Parathyroid adenoma (tissue), 2 donors: ENCODE measurements around the gene ZBTB6.

Experiments
- H2AFZ ChIP-seq: fragments of 300-600 bp; sonication (generic); one replicate; pipeline ENCODE4 v1.7.0; 2017; ENCODE audit warnings: antibody characterized with exemption, mild to moderate bottlenecking
- H3K27ac ChIP-seq: fragments of 300-600 bp; sonication (generic); one replicate; pipeline ENCODE4 v1.7.0; 2017
- H3K27me3 ChIP-seq: fragments of 300-600 bp; sonication (generic); one replicate; pipeline ENCODE4 v1.7.0; 2017; ENCODE audit warnings: low read length; ENCODE audit not compliant: control insufficient read depth, insufficient read depth
- H3K36me3 ChIP-seq: fragments of 300-600 bp; sonication (generic); one replicate; pipeline ENCODE4 v1.7.0; 2017; ENCODE audit warnings: low read length; ENCODE audit not compliant: control insufficient read depth, insufficient read depth
- H3K4me1 ChIP-seq: fragments of 300-600 bp; sonication (generic); one replicate; pipeline ENCODE4 v1.7.0; 2017; ENCODE audit warnings: control low read depth
- H3K4me2 ChIP-seq: fragments of 300-600 bp; sonication (generic); one replicate; pipeline ENCODE4 v1.7.0; 2017; ENCODE audit warnings: low read length
- H3K4me3 ChIP-seq: fragments of 300-600 bp; sonication (generic); one replicate; pipeline ENCODE4 v1.7.0; 2017; ENCODE audit warnings: low read depth, low read length
- H3K79me2 ChIP-seq: fragments of 300-600 bp; sonication (generic); one replicate; pipeline ENCODE4 v1.7.0; 2017; ENCODE audit warnings: control low read depth
- H3K9ac ChIP-seq: fragments of 300-600 bp; sonication (generic); one replicate; pipeline ENCODE4 v1.7.0; 2017; ENCODE audit warnings: mild to moderate bottlenecking
- H3K9me3 ChIP-seq: fragments of 300-600 bp; sonication (generic); one replicate; pipeline ENCODE4 v1.7.0; 2017; ENCODE audit warnings: low read length; ENCODE audit not compliant: control insufficient read depth
- TF ChIP-seq, protein P1 (sequence below): fragments of 300-600 bp; sonication (generic); IDR thresholded peaks from one replicate; pipeline ENCODE4 v1.7.0; 2017; ENCODE audit warnings: antibody characterized with exemption, mild to moderate bottlenecking
- donor health status: primary hyperparathyroidism.

Gene ZBTB6

DNA sequence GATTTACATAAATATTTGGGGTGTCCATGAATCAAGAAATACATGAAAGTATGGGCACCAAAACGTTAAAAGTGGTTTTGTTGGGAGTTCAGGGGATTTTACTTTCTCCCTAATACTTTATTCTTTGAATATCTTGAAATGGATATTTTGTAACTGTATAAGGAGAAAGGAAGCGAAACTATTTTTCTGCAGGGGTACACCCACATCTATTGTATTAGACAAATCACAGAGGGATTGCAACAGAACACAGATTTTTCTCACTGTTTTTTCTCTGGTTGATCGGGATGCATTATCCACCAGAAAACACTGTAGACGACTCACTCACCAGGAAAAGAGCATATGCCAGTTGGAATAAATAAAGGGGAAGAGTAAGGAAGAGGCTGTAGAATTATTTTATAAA, 26.5 kb upstream of the ZBTB6 start:
- H3K9me3 ChIP-seq = no peaks in the 10 kb centered on the region
- no peak overlapping the region for H3K4me3 ChIP-seq
- TF ChIP-seq, protein P1, sequence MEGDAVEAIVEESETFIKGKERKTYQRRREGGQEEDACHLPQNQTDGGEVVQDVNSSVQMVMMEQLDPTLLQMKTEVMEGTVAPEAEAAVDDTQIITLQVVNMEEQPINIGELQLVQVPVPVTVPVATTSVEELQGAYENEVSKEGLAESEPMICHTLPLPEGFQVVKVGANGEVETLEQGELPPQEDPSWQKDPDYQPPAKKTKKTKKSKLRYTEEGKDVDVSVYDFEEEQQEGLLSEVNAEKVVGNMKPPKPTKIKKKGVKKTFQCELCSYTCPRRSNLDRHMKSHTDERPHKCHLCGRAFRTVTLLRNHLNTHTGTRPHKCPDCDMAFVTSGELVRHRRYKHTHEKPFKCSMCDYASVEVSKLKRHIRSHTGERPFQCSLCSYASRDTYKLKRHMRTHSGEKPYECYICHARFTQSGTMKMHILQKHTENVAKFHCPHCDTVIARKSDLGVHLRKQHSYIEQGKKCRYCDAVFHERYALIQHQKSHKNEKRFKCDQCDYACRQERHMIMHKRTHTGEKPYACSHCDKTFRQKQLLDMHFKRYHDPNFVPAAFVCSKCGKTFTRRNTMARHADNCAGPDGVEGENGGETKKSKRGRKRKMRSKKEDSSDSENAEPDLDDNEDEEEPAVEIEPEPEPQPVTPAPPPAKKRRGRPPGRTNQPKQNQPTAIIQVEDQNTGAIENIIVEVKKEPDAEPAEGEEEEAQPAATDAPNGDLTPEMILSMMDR = no peak

DNA sequence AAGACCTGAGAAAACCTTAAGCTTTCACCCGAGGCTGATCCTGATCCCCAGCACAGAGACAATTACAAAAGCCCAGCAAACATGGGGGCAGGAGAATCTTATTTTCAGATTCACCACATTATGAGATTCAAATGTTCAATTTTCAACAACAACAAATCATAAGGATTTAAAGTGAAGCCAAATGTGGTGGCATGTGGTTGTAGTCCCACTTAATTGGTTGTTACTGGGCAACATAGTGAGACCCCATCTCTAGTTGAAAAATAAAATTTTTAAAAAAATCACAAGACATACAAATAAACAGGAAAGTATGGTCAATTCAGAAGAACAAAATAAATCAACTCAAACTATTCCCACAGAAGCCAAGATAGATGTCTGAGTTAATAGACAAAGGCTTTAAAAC, 23.8 kb upstream of the ZBTB6 start:
- no peaks in the 10 kb centered on the region for H3K36me3 ChIP-seq
- H3K4me2 ChIP-seq = no peak overlapping the region
- H3K9ac ChIP-seq = no peak overlapping the region
- no peak overlapping the region for H2AFZ ChIP-seq
- H3K79me2 ChIP-seq = peaks cover 15% of the 10 kb centered on the region
- TF ChIP-seq, protein P1 = no peak
- no peaks in the 10 kb centered on the region for H3K27me3 ChIP-seq
- peaks cover 3% of the 10 kb centered on the region for H3K4me1 ChIP-seq
- no peak overlapping the region for H3K4me3 ChIP-seq
- no peaks in the 10 kb centered on the region for H3K9me3 ChIP-seq
- H3K27ac ChIP-seq = no peak overlapping the region

More for the DNA sequence above, 26.5 kb upstream of the ZBTB6 start:
- Histone ChIP-seq H3K9ac (no peak overlapping the region), H3K4me2 (no peak overlapping the region), H2AFZ (no peak overlapping the region), H3K79me2 (peaks cover 19% of the 10 kb centered on the region), H3K4me1 (peaks cover 3% of the 10 kb centered on the region), H3K27me3 (no peaks in the 10 kb centered on the region), H3K36me3 (no peaks in the 10 kb centered on the region), H3K27ac (no peak overlapping the region)

DNA sequence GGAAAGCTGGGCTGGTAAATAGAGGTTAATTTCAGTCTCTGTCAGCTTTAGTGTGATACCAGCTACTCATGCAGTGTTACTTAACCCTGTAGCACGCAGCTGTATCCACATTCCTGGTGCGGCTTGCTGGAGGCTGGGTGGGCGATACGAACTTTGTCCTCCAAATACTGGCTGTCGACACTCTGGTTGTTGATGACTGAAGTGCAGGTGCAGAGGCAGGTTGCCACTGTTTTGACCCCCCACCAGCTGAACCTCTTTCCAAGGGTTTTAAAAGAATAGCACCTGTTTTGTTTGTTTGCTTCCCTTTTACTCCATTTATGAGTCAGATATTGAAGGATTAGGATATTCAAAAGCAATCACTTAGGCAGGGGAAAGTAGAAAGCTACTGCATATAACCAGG, 23.3 kb upstream of the ZBTB6 start:
- Histone ChIP-seq H3K4me1 (peaks cover 3% of the 10 kb centered on the region), H3K4me3 (no peak overlapping the region), H3K79me2 (peaks cover 15% of the 10 kb centered on the region), H2AFZ (no peak overlapping the region), H3K27ac (no peak overlapping the region), H3K27me3 (no peaks in the 10 kb centered on the region), H3K9me3 (no peaks in the 10 kb centered on the region), H3K9ac (no peak overlapping the region), H3K36me3 (no peaks in the 10 kb centered on the region), H3K4me2 (no peak overlapping the region)
- TF ChIP-seq, protein P1 = no peak

DNA sequence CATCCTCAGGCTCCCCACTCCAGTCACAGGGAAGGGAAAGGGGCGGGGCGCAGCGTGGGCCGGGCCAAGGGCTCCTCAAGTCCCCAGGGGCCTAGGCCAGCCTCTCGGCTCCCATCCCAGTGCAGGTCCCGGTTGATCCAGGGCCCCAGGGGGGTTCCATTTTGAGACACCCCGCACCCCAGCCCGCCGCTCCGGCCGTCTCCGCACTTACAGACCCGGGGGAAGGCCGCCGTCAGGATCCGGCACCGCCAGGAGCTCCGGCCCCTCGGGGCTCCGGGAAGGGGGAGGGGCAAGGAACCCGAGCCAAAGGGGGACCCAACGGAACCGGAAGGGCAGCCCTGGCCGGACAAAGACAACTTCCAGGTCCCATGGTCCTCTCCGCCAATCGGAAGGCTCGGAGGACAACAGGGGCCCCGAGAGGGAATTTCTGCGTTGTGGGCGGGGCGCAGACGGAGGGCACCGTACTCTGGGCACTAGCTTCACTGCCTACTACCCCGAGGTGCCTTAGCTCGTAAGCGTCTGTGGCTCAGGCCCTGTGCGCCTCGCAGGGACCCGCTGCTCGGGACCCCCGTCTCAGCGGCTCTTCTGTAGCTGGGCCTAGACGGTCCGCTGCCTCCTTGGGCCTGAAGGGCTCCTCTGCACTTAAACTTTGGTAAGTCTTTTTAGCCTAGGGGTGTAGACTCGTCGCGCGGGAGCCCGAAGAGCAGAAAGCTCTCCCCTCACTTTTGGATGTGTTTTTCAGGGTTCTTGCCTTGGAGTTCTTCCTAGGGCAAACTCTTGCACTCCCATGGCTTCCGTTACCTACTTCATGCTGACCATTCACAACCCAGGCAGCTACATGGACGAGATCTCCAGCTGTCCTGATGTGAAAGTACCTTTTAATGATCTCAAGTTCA, 18.4 kb upstream of the ZBTB6 start, which contains the start of gene ZBTB26:
TSS of gene ZBTB26 (minus strand) at position 287 of the 896 bp plus-strand sequence. CDS start 11,578 bp downstream, outside the sequence.
- H3K27me3 ChIP-seq = no peaks in the 10 kb centered on the region
- H3K27ac ChIP-seq = peak within 1 kb of the TSS; percentile 81
- H3K79me2 ChIP-seq = peaks cover 7% of the 10 kb centered on the region
- peak within 1 kb of the TSS; percentile 84 for H3K4me2 ChIP-seq
- H3K36me3 ChIP-seq = no peaks in the 10 kb centered on the region
- TF ChIP-seq, protein P1 = no peak
- peak within 1 kb of the TSS; percentile 50 for H3K9ac ChIP-seq
- H2AFZ ChIP-seq = peak within 1 kb of the TSS; percentile 89
- peak within 1 kb of the TSS; percentile 82 for H3K4me3 ChIP-seq
- no peaks in the 10 kb centered on the region for H3K9me3 ChIP-seq
- peaks cover 7% of the 10 kb centered on the region for H3K4me1 ChIP-seq
